Small intestine (tissue), 7 donors: Measurements from ENCODE around the gene TOLLIP. TPM values are rescaled to one million over a fixed set of nuclear protein-coding genes. Genes with fewer than 3 reads are reported as not detected.

Experiments used
- DNase-seq, 2 donors: peaks; one replicate each; pipeline versions ENCODE4 v3.0.0 to v3.0.0-alpha.2; 2013
- FAIRE-seq: peaks from 2 replicates; lab custom pipeline; 2012; peaks lifted over from hg19 to GRCh38; lab: Jason Lieb, UNC
- H3K27ac ChIP-seq, 3 donors: one replicate each; pipeline ENCODE4 v1.5.1; 2013; ENCODE audit warnings: low read length in 2 of 3, mild to moderate bottlenecking in 2 of 3, control low read depth in 1 of 3, inconsistent platforms in 1 of 3, low read depth in 1 of 3, moderate library complexity in 1 of 3
- H3K27me3 ChIP-seq, 3 donors: one replicate each; pipeline ENCODE4 v1.6.1; 2013; ENCODE audit warnings: low read length in 3 of 3, inconsistent platforms in 1 of 3; ENCODE audit not compliant: control insufficient read depth in 3 of 3, insufficient read depth in 3 of 3
- H3K36me3 ChIP-seq, 3 donors: one replicate each; pipeline ENCODE4 v1.6.1; 2013; ENCODE audit warnings: low read length in 3 of 3, inconsistent platforms in 1 of 3, low read depth in 1 of 3, mild to moderate bottlenecking in 1 of 3, moderate library complexity in 1 of 3; ENCODE audit not compliant: control insufficient read depth in 3 of 3, insufficient read depth in 2 of 3
- H3K4me1 ChIP-seq, 3 donors: one replicate each; pipeline ENCODE4 v1.6.1; 2013; ENCODE audit warnings: low read length in 2 of 3, inconsistent platforms in 1 of 3, low read depth in 1 of 3, mild to moderate bottlenecking in 1 of 3, moderate library complexity in 1 of 3; ENCODE audit not compliant: control insufficient read depth in 3 of 3, insufficient read depth in 2 of 3
- H3K4me3 ChIP-seq, 3 donors: one replicate each; pipeline ENCODE4 v1.5.1; 2013; ENCODE audit warnings: low read length in 3 of 3, control low read depth in 1 of 3, inconsistent platforms in 1 of 3, low read depth in 1 of 3, mild to moderate bottlenecking in 1 of 3, moderate library complexity in 1 of 3
- H3K9me3 ChIP-seq, 2 donors: one replicate each; pipeline ENCODE4 v1.6.1; 2013; ENCODE audit warnings: low read depth in 1 of 2, low read length in 1 of 2; ENCODE audit not compliant: control insufficient read depth in 2 of 2, insufficient read depth in 1 of 2
- WGBS, 3 donors: extraction: QIAGEN DNeasy Blood & Tissue Kit; methylation state at CpG; one replicate each; pipeline ENCODE4 v1.1.7; 2013; 5-methylcytosine and 5-hydroxymethylcytosine counted together
- polyA plus RNA-seq, 4 donors: library from polyadenylated mRNA; stranded (reverse) in 3 of 4; unstranded in 1 of 4; fragments of 200-250 nt in 3 of 4; fragments of 120-200 nt in 1 of 4; gene quantifications; one replicate each; pipeline versions ENCODE4 v1.2.1 to v1.2.3, GENCODE V29; 2013
- donor health status: healthy with polysubstance abuse.
- donor health status: control.
- donor health status: control.
- donor health status: Bipolar disorder and iron deficiency.
- donor health status: healthy.

Gene TOLLIP
- polyA plus RNA-seq, 4 donors: 33.1 to 57.0 (median 41.0) TPM

DNA sequence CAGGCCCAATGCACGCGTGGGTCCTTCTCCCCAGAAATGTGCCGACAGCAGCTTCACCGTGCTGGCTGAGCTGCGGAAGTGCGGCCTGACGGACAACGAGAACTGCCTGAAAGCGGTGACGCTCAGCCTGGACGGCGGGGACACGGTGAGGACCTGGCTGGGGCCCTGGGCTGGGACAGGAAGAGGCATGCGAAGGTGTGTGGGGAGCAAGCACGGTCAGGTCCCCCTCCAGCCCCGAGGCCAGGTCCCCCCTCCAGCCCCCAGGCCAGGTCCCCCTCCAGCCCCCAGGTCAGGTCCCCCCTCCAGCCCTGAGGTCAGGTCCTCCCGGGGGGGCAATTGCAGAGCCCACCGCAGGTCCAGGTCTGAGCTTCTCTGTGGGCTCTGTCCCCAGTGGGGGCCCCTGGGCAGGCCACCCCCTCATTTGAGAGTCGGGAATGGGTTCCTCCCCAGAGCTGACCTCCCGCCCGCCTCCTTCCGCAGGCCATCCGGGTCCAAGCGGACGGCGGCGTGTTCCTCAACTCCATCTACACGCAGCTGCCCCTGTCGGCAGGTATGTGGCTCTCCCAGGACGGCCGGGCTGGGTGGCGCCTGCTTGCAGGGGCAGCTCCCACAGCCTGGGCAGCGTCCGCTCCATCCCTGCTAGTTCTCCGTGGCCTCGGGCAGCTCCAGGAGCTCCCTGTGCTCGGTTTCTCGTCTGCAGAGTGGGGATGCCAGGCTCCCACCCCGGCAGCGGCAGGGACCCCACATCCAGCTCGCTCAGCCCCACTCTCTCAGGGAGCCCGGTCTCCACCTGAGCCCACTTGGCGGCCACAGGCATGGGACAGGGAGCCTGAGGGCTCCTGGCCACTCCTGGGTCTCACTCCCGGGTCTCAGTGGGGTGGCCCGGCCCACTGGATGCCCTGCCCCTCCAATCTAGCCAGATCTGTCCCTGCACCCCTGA lies 78.7 kb downstream of the TOLLIP start:
- FAIRE-seq: no peak
- peaks cover 0 to 3% (median 0%) of the 10 kb centered on the region in 3 donors for H3K27me3 ChIP-seq
- H3K9me3 ChIP-seq: no peaks in the 10 kb centered on the region
- DNase-seq: no peak
- no peak overlapping the region for H3K27ac ChIP-seq
- H3K4me3 ChIP-seq: no peak overlapping the region
- H3K4me1 ChIP-seq: peaks cover 0 to 2% (median 0%) of the 10 kb centered on the region in 3 donors
- no peaks in the 10 kb centered on the region for H3K36me3 ChIP-seq
- 74 to 81% (median 78%) methylated on average over 41 to 45 of the region's 45 CpGs for WGBS, 3 donors

- 68 to 74% (median 71%) methylated on average over 5 of the region's 5 CpGs for WGBS, 3 donors
- DNase-seq (no peak), FAIRE-seq (no peak)
- Histone ChIP-seq H3K4me1 (peaks cover 0 to 2% (median 0%) of the 10 kb centered on the region in 3 donors), H3K9me3 (no peaks in the 10 kb centered on the region), H3K36me3 (no peaks in the 10 kb centered on the region), H3K27me3 (peaks cover 0 to 3% (median 0%) of the 10 kb centered on the region in 3 donors), H3K4me3 (no peak overlapping the region), H3K27ac (no peak overlapping the region)
Observed at GRCh38 chr11:1230121-1230455, 79.3 kb downstream of the TOLLIP start.

- Histone ChIP-seq H3K4me3 (no peak overlapping the region), H3K4me1 (peaks cover 0 to 2% (median 0%) of the 10 kb centered on the region in 3 donors), H3K9me3 (no peaks in the 10 kb centered on the region), H3K27me3 (peaks cover 0 to 3% (median 0%) of the 10 kb centered on the region in 3 donors), H3K36me3 (no peaks in the 10 kb centered on the region), H3K27ac (no peak overlapping the region)
- WGBS, 3 donors: 30 to 76% (median 47%) methylated on average over 21 to 27 of the region's 27 CpGs
- FAIRE-seq (no peak), DNase-seq (no peak)
Observed at GRCh38 chr11:1229471-1230120, 79.8 kb downstream of the TOLLIP start.

DNA sequence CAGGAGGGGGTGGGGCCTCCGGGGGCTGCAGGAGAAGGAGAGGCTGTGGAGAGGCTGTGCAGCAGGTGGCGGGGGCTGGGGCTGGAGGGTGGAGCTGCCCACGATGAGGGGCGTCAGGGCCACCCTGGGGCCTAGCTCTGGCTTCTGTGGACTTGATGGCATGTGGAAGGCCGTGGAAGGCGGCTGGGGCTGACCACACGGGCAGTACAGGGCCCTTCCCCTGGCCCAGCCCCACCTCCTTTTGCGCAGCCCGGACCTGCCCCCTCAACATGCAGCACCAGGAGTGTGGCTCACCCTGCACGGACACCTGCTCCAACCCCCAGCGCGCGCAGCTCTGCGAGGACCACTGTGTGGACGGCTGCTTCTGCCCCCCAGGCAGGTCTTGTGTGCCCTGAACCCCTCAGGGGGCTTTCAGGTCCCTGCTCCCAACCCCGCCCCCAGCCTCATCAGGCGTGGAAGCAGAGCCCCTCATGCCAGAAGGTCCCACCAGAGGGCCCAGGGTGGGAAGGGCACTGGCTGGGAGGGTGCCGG lies 80.4 kb downstream of the TOLLIP start:
- 66 to 74% (median 69%) methylated on average over 16 to 18 of the region's 18 CpGs for WGBS, 3 donors
- DNase-seq: no peak
- Histone ChIP-seq H3K36me3 (no peaks in the 10 kb centered on the region), H3K9me3 (no peaks in the 10 kb centered on the region), H3K4me1 (peaks cover 0 to 2% (median 0%) of the 10 kb centered on the region in 3 donors), H3K27ac (no peak overlapping the region), H3K4me3 (no peak overlapping the region), H3K27me3 (peaks cover 0 to 3% (median 0%) of the 10 kb centered on the region in 3 donors)
- FAIRE-seq: no peak

DNA sequence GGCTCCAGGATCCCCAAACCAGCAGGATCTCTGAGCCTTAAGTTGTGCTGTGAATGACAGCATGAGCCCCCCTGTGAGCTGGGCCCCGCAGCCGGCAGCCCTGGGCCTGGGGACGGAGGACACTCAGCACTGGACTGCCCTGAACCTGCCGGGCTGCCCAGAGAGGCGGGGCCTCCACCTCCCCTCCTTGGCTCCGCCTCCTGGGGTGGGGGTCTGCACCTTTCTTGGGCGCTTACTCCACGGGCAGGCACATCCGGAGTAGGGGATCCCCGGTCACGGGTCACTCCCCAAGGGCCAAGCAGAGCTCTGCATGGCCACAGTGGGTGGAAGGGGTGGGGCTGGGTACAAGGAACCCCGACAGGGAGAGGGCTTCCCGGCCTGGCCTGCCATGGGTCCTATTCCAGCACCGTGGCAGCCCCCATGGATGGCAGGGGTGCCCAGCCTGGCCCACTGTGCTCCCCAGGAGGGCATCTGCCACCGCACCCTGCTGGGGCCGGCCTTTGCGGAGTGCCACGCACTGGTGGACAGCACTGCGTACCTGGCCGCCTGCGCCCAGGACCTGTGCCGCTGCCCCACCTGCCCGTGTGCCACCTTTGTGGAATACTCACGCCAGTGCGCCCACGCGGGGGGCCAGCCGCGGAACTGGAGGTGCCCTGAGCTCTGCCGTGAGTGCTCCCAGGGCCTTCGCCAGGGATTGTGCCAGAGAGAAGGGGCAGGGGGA lies 81.2 kb downstream of the TOLLIP start:
- WGBS, 3 donors: 71 to 82% (median 72%) methylated on average over 23 to 31 of the region's 31 CpGs
- H3K36me3 ChIP-seq: no peaks in the 10 kb centered on the region
- no peaks in the 10 kb centered on the region for H3K9me3 ChIP-seq
- FAIRE-seq (no peak), DNase-seq (no peak)
- H3K27me3 ChIP-seq: peaks cover 0 to 3% (median 0%) of the 10 kb centered on the region in 3 donors
- no peaks in the 10 kb centered on the region for H3K4me1 ChIP-seq
- no peak overlapping the region for H3K27ac ChIP-seq
- H3K4me3 ChIP-seq: no peak overlapping the region

- Histone ChIP-seq H3K27ac (no peak overlapping the region), H3K4me1 (no peaks in the 10 kb centered on the region), H3K4me3 (no peak overlapping the region), H3K9me3 (no peaks in the 10 kb centered on the region), H3K36me3 (no peaks in the 10 kb centered on the region), H3K27me3 (peaks cover 0 to 3% (median 0%) of the 10 kb centered on the region in 3 donors)
- FAIRE-seq (no peak), DNase-seq (no peak)
- 75 to 87% (median 76%) methylated on average over 23 of the region's 23 CpGs for WGBS, 3 donors
Observed at GRCh38 chr11:1227551-1228100, 81.8 kb downstream of the TOLLIP start.

DNA sequence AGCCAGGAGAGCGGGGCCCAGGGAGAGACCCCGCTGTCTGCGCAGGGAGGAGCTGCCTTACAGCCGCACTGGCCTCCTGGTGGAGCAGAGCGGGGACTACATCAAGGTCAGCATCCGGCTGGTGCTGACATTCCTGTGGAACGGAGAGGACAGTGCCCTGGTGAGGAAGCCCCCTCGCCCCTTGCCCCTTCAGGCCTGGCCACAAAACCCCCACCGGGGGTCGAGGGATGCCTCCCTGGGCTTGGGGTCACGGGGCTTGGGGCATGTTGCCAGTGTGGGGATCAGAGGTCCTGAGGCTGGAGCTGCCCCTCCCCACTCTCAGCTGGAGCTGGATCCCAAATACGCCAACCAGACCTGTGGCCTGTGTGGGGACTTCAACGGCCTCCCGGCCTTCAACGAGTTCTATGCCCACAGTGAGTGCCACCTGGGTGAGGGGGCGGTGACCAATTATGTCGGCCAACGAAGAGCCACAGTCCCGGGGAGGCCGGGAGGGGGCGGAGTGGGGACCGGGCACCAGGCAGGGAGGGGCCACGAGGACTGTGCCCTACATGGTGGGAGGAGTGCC lies 82.4 kb downstream of the TOLLIP start:
- H3K9me3 ChIP-seq: no peaks in the 10 kb centered on the region
- FAIRE-seq (no peak), DNase-seq (no peak)
- 35 to 64% (median 51%) methylated on average over 21 to 23 of the region's 23 CpGs for WGBS, 3 donors
- H3K4me1 ChIP-seq: no peaks in the 10 kb centered on the region
- H3K27ac ChIP-seq: no peak overlapping the region
- no peaks in the 10 kb centered on the region for H3K36me3 ChIP-seq
- no peak overlapping the region for H3K4me3 ChIP-seq
- H3K27me3 ChIP-seq: peaks cover 0 to 3% (median 0%) of the 10 kb centered on the region in 3 donors
